Smooth muscle cell (in vitro differentiated cells): ENCODE data around the gene CITED4. TPM values are rescaled to one million over a fixed set of nuclear protein-coding genes. Genes with fewer than 3 reads are reported as not detected.
A peak's percentile ranks its signal among the peaks of the same experiment; 100 is the strongest.

Experiments
- DNase-seq: peaks from one replicate; lab custom pipeline; 2025; ENCODE audit not compliant: unreplicated experiment; lab: John Stamatoyannopoulos, UW
- H2AFZ ChIP-seq: fragments of 200-600 bp; sonication (generic); 2 replicates; pipeline ENCODE4 v1.6.0; 2016; ENCODE audit warnings: antibody characterized with exemption, low read depth, mild to moderate bottlenecking
- H3F3A ChIP-seq: fragments of 200-600 bp; sonication (generic); 2 replicates; pipeline ENCODE4 v1.6.0; 2017; ENCODE audit warnings: antibody characterized with exemption, low read depth
- H3K27ac ChIP-seq: fragments of 200-600 bp; sonication (generic); 2 replicates; pipeline ENCODE4 v1.5.1; 2016; ENCODE audit warnings: low read depth, mild to moderate bottlenecking
- H3K27me3 ChIP-seq: fragments of 200-600 bp; sonication (generic); 2 replicates; pipeline ENCODE4 v1.6.1; 2016; ENCODE audit warnings: low read depth, mild to moderate bottlenecking
- H3K36me3 ChIP-seq: fragments of 200-600 bp; sonication (generic); 2 replicates; pipeline ENCODE4 v1.5.1; 2016; ENCODE audit warnings: low read depth
- H3K4me1 ChIP-seq: fragments of 200-600 bp; sonication (generic); 2 replicates; pipeline ENCODE4 v1.5.1; 2016; ENCODE audit warnings: low read depth
- H3K4me2 ChIP-seq: fragments of 200-600 bp; sonication (generic); 2 replicates; pipeline ENCODE4 v1.6.0; 2016; ENCODE audit warnings: mild to moderate bottlenecking
- H3K4me3 ChIP-seq: fragments of 200-600 bp; sonication (generic); 2 replicates; pipeline ENCODE4 v1.5.1; 2016; ENCODE audit warnings: mild to moderate bottlenecking
- H3K79me2 ChIP-seq: fragments of 200-600 bp; sonication (generic); 2 replicates; pipeline ENCODE4 v1.6.0; 2016; ENCODE audit warnings: low read depth, mild to moderate bottlenecking
- H3K9ac ChIP-seq: fragments of 200-600 bp; sonication (generic); 2 replicates; pipeline ENCODE4 v1.6.0; 2016; ENCODE audit warnings: low read depth
- H3K9me3 ChIP-seq: fragments of 200-600 bp; sonication (generic); replicated peaks from 2 replicates; pipeline ENCODE4 v1.5.1; 2016; ENCODE audit warnings: low read depth
- H4K20me1 ChIP-seq: fragments of 200-600 bp; sonication (generic); 2 replicates; pipeline ENCODE4 v1.6.0; 2016; ENCODE audit warnings: low read depth
- WGBS: methylation state at CpG from one replicate; pipeline ENCODE4 v1.1.7; 2016; ENCODE audit warnings: low lambda C conversion rate; 5-methylcytosine and 5-hydroxymethylcytosine counted together
- polyA plus RNA-seq: library from polyadenylated mRNA; unstranded; fragments of >200 nt; fragmentation: Nextera tagmentation; extraction: Ambion mirVana; gene quantifications from 2 replicates; pipeline ENCODE4 v1.2.1, GENCODE V29; 2016
- total RNA-seq: library from RNA; depleted of rRNA; stranded (reverse); fragments of >200 nt; gene quantifications from 2 replicates; pipeline ENCODE4 v1.2.3, GENCODE V29; 2014
- TF ChIP-seq, protein P1 (sequence below): fragments of 200-600 bp; sonication (generic); IDR thresholded peaks from 2 replicates; pipeline ENCODE4 v1.5.1; 2017; ENCODE audit warnings: borderline replicate concordance, mild to moderate bottlenecking, antibody characterized with exemption; ENCODE audit not compliant: insufficient read depth, poor library complexity, severe bottlenecking

CITED4 gene
- total and polyA plus RNA-seq, 2 experiments from 2014 or later = 5.5 to 10.7 TPM

DNA sequence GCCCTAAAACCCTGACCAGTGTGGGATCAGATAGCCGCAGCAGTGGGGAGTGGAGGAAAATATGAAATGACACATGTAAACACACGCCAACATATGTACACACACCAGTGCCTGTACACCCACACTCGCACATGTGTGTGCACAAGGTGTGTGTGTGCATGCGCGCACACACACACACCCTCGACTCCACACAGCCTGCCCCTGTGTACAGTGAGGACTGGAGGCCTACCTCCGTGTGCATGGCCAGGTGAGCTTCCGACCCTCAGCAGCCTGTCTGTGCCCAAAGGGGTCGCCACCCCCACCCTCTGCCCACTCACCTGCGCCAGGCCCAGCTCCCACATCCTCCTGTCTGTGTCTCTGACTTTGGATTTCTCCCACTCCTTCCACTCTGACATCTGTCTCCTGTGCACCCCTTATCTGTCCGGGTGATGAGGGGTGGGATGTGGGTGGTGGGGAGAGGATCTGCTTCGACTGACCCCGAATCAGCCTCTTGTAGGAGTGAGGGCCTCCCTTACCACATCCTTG, 31.7 kb downstream of the CITED4 start:
- TF ChIP-seq, protein P1, sequence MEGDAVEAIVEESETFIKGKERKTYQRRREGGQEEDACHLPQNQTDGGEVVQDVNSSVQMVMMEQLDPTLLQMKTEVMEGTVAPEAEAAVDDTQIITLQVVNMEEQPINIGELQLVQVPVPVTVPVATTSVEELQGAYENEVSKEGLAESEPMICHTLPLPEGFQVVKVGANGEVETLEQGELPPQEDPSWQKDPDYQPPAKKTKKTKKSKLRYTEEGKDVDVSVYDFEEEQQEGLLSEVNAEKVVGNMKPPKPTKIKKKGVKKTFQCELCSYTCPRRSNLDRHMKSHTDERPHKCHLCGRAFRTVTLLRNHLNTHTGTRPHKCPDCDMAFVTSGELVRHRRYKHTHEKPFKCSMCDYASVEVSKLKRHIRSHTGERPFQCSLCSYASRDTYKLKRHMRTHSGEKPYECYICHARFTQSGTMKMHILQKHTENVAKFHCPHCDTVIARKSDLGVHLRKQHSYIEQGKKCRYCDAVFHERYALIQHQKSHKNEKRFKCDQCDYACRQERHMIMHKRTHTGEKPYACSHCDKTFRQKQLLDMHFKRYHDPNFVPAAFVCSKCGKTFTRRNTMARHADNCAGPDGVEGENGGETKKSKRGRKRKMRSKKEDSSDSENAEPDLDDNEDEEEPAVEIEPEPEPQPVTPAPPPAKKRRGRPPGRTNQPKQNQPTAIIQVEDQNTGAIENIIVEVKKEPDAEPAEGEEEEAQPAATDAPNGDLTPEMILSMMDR = no peak
- no peak overlapping the region for H3K4me2 ChIP-seq
- no peak overlapping the region for H2AFZ ChIP-seq
- peaks cover 3% of the 10 kb centered on the region for H3K4me1 ChIP-seq
- no peak overlapping the region for H3K27ac ChIP-seq
- no peak overlapping the region for H3K9ac ChIP-seq
- WGBS = 96% methylated on average over 13 of the region's 13 CpGs
- no peak for DNase-seq
- H3F3A ChIP-seq = no peaks in the 10 kb centered on the region
- H3K9me3 ChIP-seq = no peaks in the 10 kb centered on the region
- H3K4me3 ChIP-seq = no peak overlapping the region
- H3K79me2 ChIP-seq = no peaks in the 10 kb centered on the region
- H3K27me3 ChIP-seq = no peaks in the 10 kb centered on the region
- no peaks in the 10 kb centered on the region for H4K20me1 ChIP-seq
- H3K36me3 ChIP-seq = no peaks in the 10 kb centered on the region

- H3K27ac ChIP-seq = no peak overlapping the region
- 87% methylated on average over 14 of the region's 14 CpGs for WGBS
- no peaks in the 10 kb centered on the region for H3K27me3 ChIP-seq
- H3K36me3 ChIP-seq = no peaks in the 10 kb centered on the region
- peaks cover 10% of the 10 kb centered on the region for H3K4me1 ChIP-seq
- no peaks in the 10 kb centered on the region for H4K20me1 ChIP-seq
- H3F3A ChIP-seq = peaks cover 5% of the 10 kb centered on the region
- no peak overlapping the region for H3K4me2 ChIP-seq
- TF ChIP-seq, protein P1 = no peak
- no peak for DNase-seq
- no peak overlapping the region for H3K4me3 ChIP-seq
- no peak overlapping the region for H3K9ac ChIP-seq
- H3K79me2 ChIP-seq = no peaks in the 10 kb centered on the region
- H3K9me3 ChIP-seq = no peaks in the 10 kb centered on the region
- no peak overlapping the region for H2AFZ ChIP-seq
Measured at GRCh38 chr1:40829631-40830245, 32.4 kb downstream of the CITED4 start.

- Histone ChIP-seq H3K27me3 (no peaks in the 10 kb centered on the region), H3K9ac (no peak overlapping the region), H3K9me3 (no peaks in the 10 kb centered on the region), H3K27ac (no peak overlapping the region), H2AFZ (no peak overlapping the region), H3F3A (peaks cover 10% of the 10 kb centered on the region), H3K4me1 (peaks cover 17% of the 10 kb centered on the region), H4K20me1 (no peaks in the 10 kb centered on the region), H3K4me3 (no peak overlapping the region), H3K4me2 (no peak overlapping the region), H3K79me2 (no peaks in the 10 kb centered on the region), H3K36me3 (no peaks in the 10 kb centered on the region)
- WGBS = 91% methylated on average over 5 of the region's 5 CpGs
- TF ChIP-seq, protein P1 = no peak
- no peak for DNase-seq
Measured at GRCh38 chr1:40825996-40826395, 36.2 kb downstream of the CITED4 start.

GRCh38 chr1:40825435-40825788, 36.8 kb downstream of the CITED4 start:
- TF ChIP-seq, protein P1 = no peak
- Histone ChIP-seq H4K20me1 (no peaks in the 10 kb centered on the region), H3K27ac (no peak overlapping the region), H3K4me1 (peaks cover 17% of the 10 kb centered on the region), H3K27me3 (no peaks in the 10 kb centered on the region), H3K36me3 (no peaks in the 10 kb centered on the region), H3K9me3 (no peaks in the 10 kb centered on the region), H3F3A (peaks cover 10% of the 10 kb centered on the region), H3K4me3 (no peak overlapping the region), H3K4me2 (peak overlapping the region; percentile 75), H3K79me2 (no peaks in the 10 kb centered on the region), H2AFZ (no peak overlapping the region), H3K9ac (no peak overlapping the region)
- 76% methylated on average over 3 of the region's 3 CpGs for WGBS
- no peak for DNase-seq
